Left ventricle myocardium inferior (tissue), 1 donor: ENCODE results near the gene CDHR3. TPM values are rescaled to one million over a fixed set of nuclear protein-coding genes. Genes with fewer than 3 reads are reported as not detected.

Experiments used
- DNase-seq: peaks from one replicate; pipeline ENCODE4 v3.0.0-alpha.2; 2020
- H3K27ac ChIP-seq: fragments of 200-600 bp; replicated peaks from 2 replicates; pipeline ENCODE4 v1.8.0; 2021
- H3K27me3 ChIP-seq: fragments of 200-600 bp; 2 replicates; pipeline ENCODE4 v1.8.0; 2021; ENCODE audit warnings: low read depth
- H3K36me3 ChIP-seq: fragments of 200-600 bp; 2 replicates; pipeline ENCODE4 v1.8.0; 2021
- H3K4me1 ChIP-seq: fragments of 200-600 bp; 2 replicates; pipeline ENCODE4 v1.8.0; 2021
- H3K4me3 ChIP-seq: fragments of 200-600 bp; 2 replicates; pipeline ENCODE4 v1.8.0; 2021; ENCODE audit warnings: mild to moderate bottlenecking, moderate library complexity
- H3K9me3 ChIP-seq: fragments of 200-600 bp; replicated peaks from 2 replicates; pipeline ENCODE4 v1.8.0; 2021
- CTCF ChIP-seq: fragments of 200-600 bp; IDR thresholded peaks from 2 replicates; pipeline ENCODE4 v1.8.0; 2021; ENCODE audit warnings: antibody characterized with exemption, mild to moderate bottlenecking, borderline replicate concordance
- intact Hi-C: fragments of 100-400 bp; cut with micrococcal nuclease; formaldehyde crosslinking; loops from one replicate; pipeline ENCODE4 v1.11.0; 2022
- total RNA-seq: library from RNA; stranded (reverse); fragmentation: NEBNext Ultra II Directional; extraction: Animal tissue kit (Norgen Biotek cat#: 25700); gene quantifications from one replicate; pipeline ENCODE4 v1.2.1, GENCODE V29; 2021
- donor health status: DM: no; HTN: yes; CAD: no; lungs with severe emphysema.

Gene CDHR3
- total RNA-seq, 1 donor from 2014 or later: 11.4 TPM

- no peak for TF ChIP-seq CTCF
Observed at GRCh38 chr7:106019470-106019820, 56.4 kb downstream of the CDHR3 start.

GRCh38 chr7:106021151-106022067 lies 58.3 kb downstream of the CDHR3 start:
- no peak for TF ChIP-seq CTCF
- Histone ChIP-seq H3K27ac (no peak overlapping the region), H3K27me3 (peaks cover 9% of the 10 kb centered on the region), H3K4me1 (no peaks in the 10 kb centered on the region), H3K9me3 (no peaks in the 10 kb centered on the region), H3K4me3 (no peak overlapping the region), H3K36me3 (no peaks in the 10 kb centered on the region)
- no peak for DNase-seq
- intact Hi-C loops: no loop called here

More at GRCh38 chr7:106019470-106019820, 56.4 kb downstream of the CDHR3 start:
- intact Hi-C loops: no loop called here
- H3K27me3 ChIP-seq: peaks cover 9% of the 10 kb centered on the region
- H3K27ac ChIP-seq: no peak overlapping the region
- no peak for DNase-seq
- H3K9me3 ChIP-seq: no peaks in the 10 kb centered on the region
- H3K4me3 ChIP-seq: no peak overlapping the region
- no peaks in the 10 kb centered on the region for H3K4me1 ChIP-seq
- H3K36me3 ChIP-seq: no peaks in the 10 kb centered on the region

DNA sequence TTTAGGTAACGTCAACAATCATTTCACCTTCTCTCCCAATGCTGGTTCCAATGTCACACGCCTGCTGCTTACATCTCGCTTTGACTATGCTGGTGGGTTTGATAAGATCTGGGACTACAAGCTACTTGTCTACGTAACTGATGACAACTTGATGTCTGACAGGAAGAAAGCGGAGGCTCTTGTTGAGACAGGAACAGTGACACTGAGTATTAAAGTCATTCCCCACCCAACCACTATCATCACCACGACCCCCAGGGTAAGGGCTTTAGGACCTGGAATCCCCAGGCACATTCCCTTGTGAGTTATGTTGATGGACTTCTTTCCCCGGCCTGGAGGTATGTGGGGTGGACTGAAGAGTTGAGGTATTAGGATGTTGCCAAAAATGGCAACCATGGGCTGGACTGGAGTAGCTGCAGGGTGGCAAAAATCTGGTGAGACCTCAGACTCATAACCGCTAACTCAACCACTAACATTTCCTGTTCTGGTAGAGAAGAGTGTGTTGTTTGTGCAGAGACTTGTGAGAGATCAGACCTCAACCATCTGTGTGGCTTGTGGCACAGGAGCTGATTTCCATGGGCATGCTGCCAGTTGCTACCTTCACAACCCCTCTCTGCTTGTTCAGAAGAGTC lies 59.2 kb downstream of the CDHR3 start:
- no peaks in the 10 kb centered on the region for H3K4me1 ChIP-seq
- no peak for TF ChIP-seq CTCF
- H3K27me3 ChIP-seq: peaks cover 13% of the 10 kb centered on the region
- H3K4me3 ChIP-seq: no peak overlapping the region
- DNase-seq: no peak
- H3K36me3 ChIP-seq: no peaks in the 10 kb centered on the region
- intact Hi-C loops: no loop called here
- H3K9me3 ChIP-seq: no peaks in the 10 kb centered on the region
- H3K27ac ChIP-seq: no peak overlapping the region

GRCh38 chr7:106023369-106024322 lies 60.6 kb downstream of the CDHR3 start:
- H3K27ac ChIP-seq: no peak overlapping the region
- H3K9me3 ChIP-seq: no peaks in the 10 kb centered on the region
- DNase-seq: no peak
- H3K27me3 ChIP-seq: peaks cover 9% of the 10 kb centered on the region
- H3K4me1 ChIP-seq: no peaks in the 10 kb centered on the region
- intact Hi-C loops: no loop called here
- H3K4me3 ChIP-seq: no peak overlapping the region
- H3K36me3 ChIP-seq: no peaks in the 10 kb centered on the region
- TF ChIP-seq CTCF: no peak

DNA sequence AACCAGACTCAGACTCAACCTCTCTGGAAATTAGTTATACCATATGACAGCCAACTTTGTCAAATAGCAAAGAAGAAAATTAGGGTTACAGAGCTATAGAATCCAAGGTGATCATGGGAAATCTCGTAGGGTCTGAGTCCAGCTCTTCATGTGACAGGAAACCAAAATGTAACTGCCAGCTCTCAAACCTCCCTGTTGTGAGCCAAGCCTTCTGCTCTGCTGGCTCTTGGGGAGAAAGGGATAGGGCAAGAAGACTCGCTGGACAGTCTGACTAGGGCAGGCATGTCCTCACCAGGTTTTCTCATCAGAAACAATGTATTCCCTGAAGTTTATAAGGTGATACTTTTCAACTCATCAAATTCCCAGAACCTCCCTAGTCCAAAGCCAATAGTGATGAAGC lies 63.0 kb downstream of the CDHR3 start:
- no peak for DNase-seq
- TF ChIP-seq CTCF: no peak
- intact Hi-C loops: no loop called here

More for the DNA sequence above, 63.0 kb downstream of the CDHR3 start:
- Histone ChIP-seq H3K27me3 (peaks cover 7% of the 10 kb centered on the region), H3K4me1 (peaks cover 3% of the 10 kb centered on the region), H3K27ac (no peak overlapping the region), H3K4me3 (no peak overlapping the region), H3K36me3 (no peaks in the 10 kb centered on the region), H3K9me3 (no peaks in the 10 kb centered on the region)
